ENCODE results near the gene PAN2.
"Not testable (repeated sequence)": the region's sequence is repeated elsewhere in the genome, so short reads cannot be mapped to it uniquely, and the experiment has no call there.

The PAN2 gene

GRCh38 chr12:56342290-56342689 is 8.5 kb upstream of the PAN2 start:
- DNase-seq (ENCODE audit: low read depth in 1 of 2, low spot score in 1 of 2), result not testable (repeated sequence)

DNA sequence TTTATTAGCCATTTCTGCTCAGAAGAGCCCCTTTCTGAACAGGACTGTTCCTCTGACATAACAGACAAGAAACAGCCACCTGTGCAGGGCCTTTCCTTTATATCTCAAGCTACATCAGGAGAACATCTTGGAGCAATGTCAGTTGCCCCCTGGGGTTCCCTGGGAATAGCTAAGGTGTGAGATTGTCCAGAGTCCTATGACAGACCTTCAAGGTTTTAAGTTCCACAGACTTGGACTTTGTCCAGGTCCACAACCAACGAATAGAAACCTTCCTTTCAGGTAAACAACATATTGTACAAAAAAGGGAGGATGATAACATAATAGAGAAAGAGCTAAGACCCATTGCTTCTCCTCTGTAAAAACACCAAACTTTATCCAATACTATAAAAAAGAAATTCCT is 7.8 kb upstream of the PAN2 start:
- DNase-seq (ENCODE audit: low read depth in 1 of 2, low spot score in 1 of 2), result no peak

DNA sequence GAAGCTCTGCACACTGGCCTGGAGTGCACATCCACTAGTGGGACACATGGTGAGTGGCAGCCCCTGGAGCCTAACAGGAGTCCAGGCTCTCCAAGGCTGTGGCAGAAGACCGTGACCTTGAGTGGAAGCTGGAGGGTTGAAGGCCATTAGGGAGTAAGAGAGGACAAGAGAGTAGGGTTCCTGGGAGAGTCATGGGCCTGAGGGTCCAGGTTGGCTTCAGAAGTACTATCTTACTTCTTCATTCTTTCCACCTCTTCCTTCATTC is 5.3 kb upstream of the PAN2 start:
- DNase-seq (ENCODE audit: low read depth in 1 of 2, low spot score in 1 of 2), result no peak

DNA sequence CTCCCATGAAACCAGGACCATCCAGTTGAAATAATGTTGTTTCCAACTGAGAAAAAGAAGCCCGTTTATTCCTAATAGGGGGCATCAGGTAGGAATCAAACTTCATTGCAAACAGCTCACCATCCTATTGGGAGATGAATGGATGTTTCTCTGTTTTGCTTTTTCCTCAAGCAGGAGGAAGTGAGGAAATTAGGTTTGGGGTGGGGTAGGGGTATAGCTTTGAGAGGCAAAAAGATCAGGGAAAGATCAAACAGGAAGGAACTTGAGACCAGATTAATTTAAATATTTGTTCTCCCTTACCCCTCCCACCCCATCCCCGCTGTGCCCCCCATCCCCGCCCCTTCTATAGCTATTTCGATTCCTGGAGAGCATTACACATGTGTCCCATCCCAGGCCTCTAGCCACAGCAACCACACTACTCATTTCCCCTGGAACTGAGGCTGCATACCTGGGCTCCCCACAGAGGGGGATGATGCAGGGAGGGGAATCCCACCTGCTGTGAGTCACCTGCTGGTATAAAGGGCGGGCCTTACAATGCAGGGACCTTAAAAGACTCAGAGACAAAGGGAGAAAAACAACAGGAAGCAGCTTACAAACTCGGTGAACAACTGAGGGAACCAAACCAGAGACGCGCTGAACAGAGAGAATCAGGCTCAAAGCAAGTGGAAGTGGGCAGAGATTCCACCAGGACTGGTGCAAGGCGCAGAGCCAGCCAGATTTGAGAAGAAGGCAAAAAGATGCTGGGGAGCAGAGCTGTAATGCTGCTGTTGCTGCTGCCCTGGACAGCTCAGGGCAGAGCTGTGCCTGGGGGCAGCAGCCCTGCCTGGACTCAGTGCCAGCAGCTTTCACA is 4.7 kb upstream of the PAN2 start, which contains the start of gene IL23A:
Gene IL23A, plus strand, starts transcription at position 577 of the 850 bp plus-strand sequence. Its CDS starts 161 bp downstream, at position 738.
- DNase-seq (ENCODE audit: low read depth in 1 of 2, low spot score in 1 of 2), result peak; percentile 56 to 86

GRCh38 chr12:56337753-56338251 is 4.0 kb upstream of the PAN2 start:
- no peak for DNase-seq (ENCODE audit: low read depth in 1 of 2, low spot score in 1 of 2)

- DNase-seq (ENCODE audit: low read depth in 1 of 2, low spot score in 1 of 2), result no peak
Observed at GRCh38 chr12:56336361-56337167, 2.8 kb upstream of the PAN2 start.

- DNase-seq (ENCODE audit: low read depth in 1 of 2, low spot score in 1 of 2), result not testable (repeated sequence)
Observed at GRCh38 chr12:56335527-56335926, 1.7 kb upstream of the PAN2 start.

DNA sequence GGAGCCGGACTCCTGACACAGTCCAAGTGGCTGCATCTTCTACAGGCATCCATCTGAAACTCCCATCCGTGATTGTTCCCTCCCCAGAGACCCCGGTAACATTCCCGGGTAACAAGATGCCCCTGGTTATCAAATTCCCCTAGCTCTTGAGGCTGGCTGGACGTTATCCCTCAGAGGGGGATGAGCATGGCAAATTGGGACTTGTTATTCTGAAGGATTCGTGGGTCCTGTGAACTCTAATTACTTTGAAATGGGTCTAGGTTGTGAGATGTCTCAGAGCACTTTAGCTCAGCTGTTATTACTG is 642 bp upstream of the PAN2 start:
- no peak for DNase-seq (ENCODE audit: low read depth in 1 of 2, low spot score in 1 of 2)

DNA sequence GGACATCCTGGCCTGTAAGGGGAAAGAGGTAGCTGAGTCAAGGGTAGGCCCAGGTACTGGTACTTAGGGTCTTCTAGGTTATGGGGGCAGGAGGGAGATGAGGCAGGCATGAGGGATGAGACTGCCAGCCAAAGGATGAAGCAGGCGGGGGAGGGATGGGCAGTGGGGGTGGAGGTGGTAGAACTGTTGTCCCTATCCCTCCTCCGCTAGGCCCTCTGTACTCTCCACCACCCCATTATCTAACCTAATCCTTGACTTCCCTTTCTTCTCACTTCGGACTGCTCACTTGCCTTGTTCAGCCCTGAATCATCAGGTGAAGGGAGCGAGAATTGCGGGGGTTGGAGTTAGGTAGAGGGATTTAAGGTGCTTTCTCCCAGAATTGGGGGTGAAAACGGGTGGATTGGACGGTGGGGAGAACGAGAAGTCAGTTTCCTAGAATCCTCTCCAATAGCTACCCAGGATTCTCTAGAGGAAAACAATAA is 562 bp downstream of the PAN2 start:
- DNase-seq (ENCODE audit: low read depth in 1 of 2, low spot score in 1 of 2), result no peak

DNA sequence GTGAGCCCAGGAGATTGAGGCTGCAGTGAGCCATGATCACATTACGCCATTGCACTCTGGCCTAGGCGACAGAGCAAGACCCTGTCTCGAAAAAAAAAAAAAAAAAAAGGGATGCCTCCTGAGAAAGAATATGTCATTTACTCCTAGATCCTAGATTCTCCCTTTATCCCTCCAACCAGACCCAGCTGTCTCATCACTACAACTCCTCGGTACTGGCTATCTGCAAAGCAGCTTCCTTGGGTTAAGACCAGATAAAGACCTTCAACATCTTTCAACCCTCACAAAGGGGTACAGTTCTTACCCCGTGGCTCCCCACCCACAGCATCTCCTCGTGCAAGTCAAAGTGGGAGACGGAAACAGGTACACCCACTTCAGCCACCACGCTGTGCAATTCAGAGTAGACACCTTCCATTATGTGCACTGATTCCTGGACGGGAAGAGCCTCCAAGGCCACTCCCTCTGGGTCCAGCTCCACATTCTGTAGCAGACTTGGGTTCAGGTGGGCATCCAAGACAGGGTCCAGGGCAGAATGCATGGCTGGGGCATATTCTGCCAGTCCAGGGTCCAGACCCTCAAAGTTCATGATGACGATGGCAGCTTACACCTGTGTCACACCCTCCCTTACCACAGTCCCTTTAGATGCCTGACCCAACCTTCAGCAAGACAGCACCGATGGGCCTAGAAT is 1.1 kb downstream of the PAN2 start:
- DNase-seq (ENCODE audit: low read depth in 1 of 2, low spot score in 1 of 2), result no peak

DNA sequence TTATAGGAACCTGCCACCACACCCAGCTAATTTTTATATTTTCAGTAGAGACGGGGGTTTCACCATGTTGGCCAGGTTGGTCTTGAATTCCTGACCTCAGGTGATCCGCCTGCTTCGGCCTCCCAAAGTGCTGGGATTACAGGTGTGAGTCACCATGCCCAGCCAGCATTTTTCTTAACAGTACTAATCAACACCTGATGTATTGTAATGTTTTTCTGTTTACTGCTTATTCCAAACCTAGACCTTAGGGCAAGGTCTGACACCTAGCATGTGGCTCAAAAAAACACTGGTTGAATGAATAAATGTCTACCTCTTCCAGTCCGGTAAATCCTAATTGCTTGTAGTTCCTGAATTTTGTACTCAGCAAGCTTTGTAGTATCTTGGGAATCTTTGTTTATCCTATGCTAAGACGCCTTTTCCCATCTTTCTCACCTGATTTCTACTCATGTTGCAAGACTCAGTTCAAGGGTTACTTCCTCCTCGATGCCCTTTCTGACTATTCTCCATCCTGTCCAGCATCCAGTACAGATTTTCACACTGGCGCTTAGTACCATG is 2.8 kb downstream of the PAN2 start:
- DNase-seq (ENCODE audit: low read depth in 1 of 2, low spot score in 1 of 2), result no peak

DNA sequence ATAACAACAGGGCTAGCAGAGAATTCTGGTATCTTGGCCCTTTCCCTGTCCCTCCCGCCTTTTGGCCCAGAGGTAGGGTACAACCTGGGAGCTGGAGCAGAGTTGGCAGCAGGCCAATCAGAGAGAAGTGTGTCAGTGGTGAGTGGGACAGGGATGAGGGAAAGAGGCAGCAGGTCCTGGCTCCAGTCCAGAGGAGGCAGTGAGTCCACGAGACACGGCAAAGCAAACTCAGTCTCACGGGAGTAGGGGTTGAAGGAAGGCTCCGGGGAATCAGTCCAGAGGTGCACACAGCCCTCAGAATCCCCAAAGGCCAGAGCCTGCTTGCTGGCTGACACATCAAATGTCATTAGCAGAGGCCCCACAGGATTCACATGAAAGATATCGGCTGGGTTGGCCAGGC is 7.3 kb downstream of the PAN2 start:
- DNase-seq (ENCODE audit: low read depth in 1 of 2, low spot score in 1 of 2), result no peak

DNA sequence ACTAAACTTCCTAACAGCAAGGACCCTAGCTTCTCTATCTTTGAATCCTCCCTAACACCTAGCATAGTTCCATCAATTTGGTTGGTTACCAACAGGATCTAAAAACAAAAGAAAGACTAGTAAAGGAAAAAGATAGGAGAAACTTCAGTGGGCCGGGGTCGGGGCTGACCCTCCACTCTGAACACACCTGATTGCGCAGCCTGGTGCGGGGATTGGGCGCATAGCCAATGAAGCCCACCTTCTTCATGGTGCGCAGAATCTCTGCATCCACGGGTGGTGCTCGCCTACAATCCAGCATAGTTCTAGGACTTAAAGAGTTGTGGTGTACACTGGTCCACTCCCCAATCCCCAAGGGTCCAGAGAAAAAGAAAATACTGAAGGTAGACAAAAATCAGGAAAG is 7.7 kb downstream of the PAN2 start:
- no peak for DNase-seq (ENCODE audit: low read depth in 1 of 2, low spot score in 1 of 2)

DNA sequence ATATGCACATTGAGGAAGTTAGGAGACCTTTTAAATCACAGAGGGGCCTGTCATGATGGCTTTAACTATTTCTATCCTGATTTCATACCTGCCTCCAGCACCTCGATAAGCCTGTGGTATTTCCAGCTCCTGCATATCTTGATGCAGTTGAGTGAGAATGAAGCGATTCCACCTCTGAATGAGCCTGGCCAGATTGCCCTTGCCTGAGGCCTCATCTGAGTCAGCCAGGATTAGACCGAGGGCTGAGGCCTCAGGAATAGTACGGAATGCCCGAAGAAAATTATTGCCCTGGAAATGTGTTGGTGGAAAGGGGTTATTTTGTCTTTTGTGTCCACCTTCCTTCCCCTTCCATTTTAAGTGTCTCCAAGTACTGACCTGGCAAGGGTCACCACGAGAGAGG is 9.6 kb downstream of the PAN2 start:
- no peak for DNase-seq (ENCODE audit: low read depth in 1 of 2, low spot score in 1 of 2)

GRCh38 chr12:56321610-56322009 is 12.2 kb downstream of the PAN2 start:
- DNase-seq (ENCODE audit: low read depth in 1 of 2, low spot score in 1 of 2), result not testable (repeated sequence)

DNA sequence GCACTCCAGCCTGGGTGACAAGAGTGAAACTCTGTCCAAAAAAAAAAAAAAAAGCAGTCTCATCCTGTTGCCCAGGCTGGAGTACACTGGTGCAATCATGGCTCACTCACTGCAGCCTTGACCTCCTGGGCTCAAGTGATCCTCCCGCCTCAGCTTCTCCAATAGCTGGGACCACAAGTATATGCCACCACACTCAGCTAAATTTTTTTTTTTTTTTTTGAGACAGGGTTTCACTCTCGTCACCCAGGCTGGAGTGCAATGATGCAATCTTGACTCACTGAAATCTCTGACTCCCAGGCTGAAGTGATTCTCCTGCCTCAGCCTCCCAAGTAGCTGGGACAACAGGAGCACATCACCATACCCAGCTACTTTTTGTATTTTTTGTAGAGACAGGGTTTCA is 12.8 kb downstream of the PAN2 start:
- no peak for DNase-seq (ENCODE audit: low read depth in 1 of 2, low spot score in 1 of 2)

DNA sequence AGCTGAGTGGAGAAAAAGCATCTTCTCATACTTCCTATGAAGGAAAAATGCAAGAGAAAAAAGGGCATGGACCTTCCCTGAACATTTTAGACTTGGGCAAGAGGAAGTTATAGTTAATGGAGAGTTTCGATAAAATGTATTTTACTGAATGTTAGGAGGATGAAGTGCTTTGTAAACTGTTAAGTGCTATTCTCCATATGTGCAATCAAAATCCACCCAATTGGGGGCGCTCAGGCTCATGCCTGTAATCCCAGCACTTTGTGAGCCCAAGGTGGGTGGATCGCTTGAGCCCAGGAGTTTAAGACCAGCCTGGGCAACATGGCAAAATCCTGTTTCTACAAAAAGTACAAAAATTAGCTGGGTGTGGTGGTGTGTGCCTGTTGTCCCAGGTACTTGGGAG is 16.1 kb downstream of the PAN2 start:
- DNase-seq (ENCODE audit: low read depth in 1 of 2, low spot score in 1 of 2), result no peak

- DNase-seq (ENCODE audit: low read depth in 1 of 2, low spot score in 1 of 2), result peak; percentile 85 to 92
Observed at GRCh38 chr12:56315622-56316473, 18.0 kb downstream of the PAN2 start, which contains the start of gene CNPY2. Gene CNPY2 (minus strand): TSS chr12:56315988. CDS start chr12:56315217, 771 bp downstream.

DNA sequence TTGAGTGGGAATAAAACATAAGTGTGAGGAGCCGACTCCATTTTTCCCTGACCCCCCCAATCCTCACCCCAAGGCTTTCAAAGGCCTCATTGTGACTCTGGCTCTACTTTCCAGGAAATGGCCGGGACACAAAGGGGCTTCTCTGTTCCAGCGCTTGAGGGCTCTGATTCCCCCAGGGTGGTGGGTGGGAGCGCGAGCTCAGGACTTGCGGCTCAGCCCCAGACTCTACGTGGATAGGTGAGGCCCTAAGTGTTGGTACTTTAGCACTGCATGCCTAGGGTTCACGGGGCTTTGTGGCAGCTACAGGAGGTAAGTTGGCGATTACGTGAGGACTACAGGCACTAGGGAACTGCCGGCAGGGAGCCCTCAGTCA is 18.6 kb downstream of the PAN2 start:
- no peak for DNase-seq (ENCODE audit: low read depth in 1 of 2, low spot score in 1 of 2)

DNA sequence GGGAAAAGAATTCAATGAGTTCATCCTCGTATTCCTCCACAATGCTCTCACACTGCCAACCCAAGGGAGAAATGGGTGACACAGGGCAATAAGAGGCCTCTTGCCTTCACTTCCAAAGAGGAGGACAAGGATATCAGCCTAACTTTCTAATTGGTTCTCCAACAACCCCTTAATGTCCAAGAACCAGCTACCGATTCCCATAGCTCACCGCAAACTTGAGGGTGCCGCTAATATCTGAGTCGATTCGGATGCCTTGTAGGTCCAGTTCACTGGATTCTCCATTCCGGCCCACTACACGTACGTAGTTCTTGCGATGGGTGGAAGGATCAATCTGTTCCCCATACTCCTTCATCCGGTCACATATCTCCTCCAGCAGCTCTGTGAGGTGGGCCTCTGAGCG is 22.8 kb downstream of the PAN2 start:
- DNase-seq (ENCODE audit: low read depth in 1 of 2, low spot score in 1 of 2), result no peak
